Body of pancreas (tissue), 4 donors: Measurements from ENCODE around the gene NTSR1.

ENCODE experiments used
- CTCF ChIP-seq, 7 experiments: fragments of 450-650 bp in 4 of 7; fragments of 200-600 bp in 3 of 7; sonication (generic) in 3 of 7; IDR thresholded peaks; one replicate each; pipeline ENCODE4 v1.5.1; 2016 to 2019; ENCODE audit warnings: antibody characterized with exemption in 7 of 7
- POLR2A ChIP-seq, 3 donors: fragments of 450-650 bp; IDR thresholded peaks; one replicate each; pipeline ENCODE4 v1.6.1; 2016; ENCODE audit warnings: antibody characterized with exemption in 3 of 3, mild to moderate bottlenecking in 2 of 3

- TF ChIP-seq CTCF (IDR thresholded peaks at IDR 0.05) = no peak
- no peak for TF ChIP-seq POLR2A (IDR thresholded peaks at IDR 0.05)
Measured at GRCh38 chr20:62784497-62784896, 75.9 kb downstream of the NTSR1 start.
